ENCODE data around the gene PIP5K1B.

DNA sequence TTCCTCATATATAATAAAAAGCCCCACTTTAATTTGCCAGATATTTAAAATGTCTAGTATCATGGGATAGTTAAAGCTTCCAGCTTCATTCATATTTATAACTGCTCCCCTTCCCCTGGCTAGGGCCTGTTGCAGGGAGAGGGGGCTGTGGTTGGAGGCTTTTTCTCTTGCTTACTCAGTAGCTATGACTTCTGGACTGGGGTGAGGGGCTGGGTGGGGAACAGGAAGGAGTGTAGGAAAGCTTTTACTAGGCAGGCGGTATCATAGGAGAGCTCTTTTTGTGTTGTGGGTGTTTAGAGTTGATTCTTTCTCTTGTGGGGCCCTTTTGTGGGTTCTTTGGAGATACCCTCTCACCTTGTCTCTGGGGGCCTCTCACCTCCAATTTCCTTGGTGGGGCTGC, 39.4 kb downstream of the PIP5K1B start:
- no peak for TF ChIP-seq EZH2 (IDR thresholded peaks at IDR 0.05; ENCODE audit: borderline replicate concordance, insufficient read depth, low read depth, low read length, poor library complexity, severe bottlenecking)
- TF ChIP-seq, protein P1, sequence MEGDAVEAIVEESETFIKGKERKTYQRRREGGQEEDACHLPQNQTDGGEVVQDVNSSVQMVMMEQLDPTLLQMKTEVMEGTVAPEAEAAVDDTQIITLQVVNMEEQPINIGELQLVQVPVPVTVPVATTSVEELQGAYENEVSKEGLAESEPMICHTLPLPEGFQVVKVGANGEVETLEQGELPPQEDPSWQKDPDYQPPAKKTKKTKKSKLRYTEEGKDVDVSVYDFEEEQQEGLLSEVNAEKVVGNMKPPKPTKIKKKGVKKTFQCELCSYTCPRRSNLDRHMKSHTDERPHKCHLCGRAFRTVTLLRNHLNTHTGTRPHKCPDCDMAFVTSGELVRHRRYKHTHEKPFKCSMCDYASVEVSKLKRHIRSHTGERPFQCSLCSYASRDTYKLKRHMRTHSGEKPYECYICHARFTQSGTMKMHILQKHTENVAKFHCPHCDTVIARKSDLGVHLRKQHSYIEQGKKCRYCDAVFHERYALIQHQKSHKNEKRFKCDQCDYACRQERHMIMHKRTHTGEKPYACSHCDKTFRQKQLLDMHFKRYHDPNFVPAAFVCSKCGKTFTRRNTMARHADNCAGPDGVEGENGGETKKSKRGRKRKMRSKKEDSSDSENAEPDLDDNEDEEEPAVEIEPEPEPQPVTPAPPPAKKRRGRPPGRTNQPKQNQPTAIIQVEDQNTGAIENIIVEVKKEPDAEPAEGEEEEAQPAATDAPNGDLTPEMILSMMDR (IDR thresholded peaks at IDR 0.05): no peak

Measured in B cell (primary cell).